Adrenal gland (tissue), 12 donors: ENCODE measurements around the gene CCDC93. TPM values are rescaled to one million over a fixed set of nuclear protein-coding genes. Genes with fewer than 3 reads are reported as not detected.

Experiments
- DNase-seq, 7 donors: peaks; one replicate each; pipeline ENCODE4 v3.0.0-alpha.2; 2019 to 2020
- H3K27ac ChIP-seq, 5 donors: fragments of 200-600 bp; sonication (generic) in 4 of 5; 1 replicate in 3 of 5; 2 replicates in 2 of 5; pipeline versions ENCODE4 v1.5.1 to v1.8.0; 2016 to 2020; ENCODE audit warnings: mild to moderate bottlenecking in 1 of 5
- H3K27me3 ChIP-seq: fragments of 200-600 bp; 2 replicates; pipeline ENCODE4 v1.8.0; 2021
- H3K36me3 ChIP-seq, 2 donors: fragments of 200-600 bp; replicated peaks in 1 of 2; 1 replicate in 1 of 2; 2 replicates in 1 of 2; pipeline versions ENCODE4 v1.5.1 to v1.8.0; 2018 to 2022
- H3K4me1 ChIP-seq, 2 donors: fragments of 200-600 bp; replicated peaks in 1 of 2; 1 replicate in 1 of 2; 2 replicates in 1 of 2; pipeline versions ENCODE4 v1.5.1 to v1.8.0; 2018 to 2021
- H3K4me3 ChIP-seq, 4 donors: fragments of 200-600 bp; sonication (generic) in 3 of 4; one replicate each; pipeline ENCODE4 v1.5.1; 2016 to 2018
- H3K9me3 ChIP-seq, 3 donors: fragments of 200-600 bp; sonication (generic) in 1 of 3; replicated peaks in 1 of 3; 1 replicate in 2 of 3; 2 replicates in 1 of 3; pipeline versions ENCODE4 v1.5.1 to v1.8.0; 2016 to 2021
- CTCF ChIP-seq, 6 experiments: fragments of 450-650 bp in 4 of 6; fragments of 200-600 bp in 2 of 6; sonication (generic) in 1 of 6; IDR thresholded peaks; 1 replicate in 5 of 6; 2 replicates in 1 of 6; pipeline versions ENCODE4 v1.5.1 to v1.8.0; 2016 to 2021; ENCODE audit warnings: antibody characterized with exemption in 6 of 6, mild to moderate bottlenecking in 2 of 6, moderate library complexity in 1 of 6
- POLR2A ChIP-seq, 2 donors: fragments of 450-650 bp; IDR thresholded peaks; one replicate each; pipeline ENCODE4 v1.6.1; 2017; ENCODE audit warnings: antibody characterized with exemption in 2 of 2, mild to moderate bottlenecking in 2 of 2, moderate library complexity in 1 of 2
- WGBS, 4 donors: extraction: QIAGEN DNeasy Blood & Tissue Kit in 2 of 4; methylation state at CpG; one replicate each; pipeline versions ENCODE4 v1.1.5 to v1.1.7; 2013 to 2017; 5-methylcytosine and 5-hydroxymethylcytosine counted together
- intact Hi-C, 2 donors: fragments of 100-400 bp; cut with DNase I; formaldehyde crosslinking; loops; one replicate each; pipeline versions ENCODE4 v1.14.1 to v1.15.0; 2022 to 2023
- polyA plus RNA-seq, 3 donors: library from polyadenylated mRNA; stranded (reverse); fragments of 200-250 nt in 2 of 3; fragments of 350-450 nt in 1 of 3; fragmentation: Illumina TruSeq in 1 of 3; extraction: RNeasy Lipid Tissue Mini Kit (QIAGEN cat#74804) in 1 of 3; gene quantifications; one replicate each; pipeline ENCODE4 v1.2.3, GENCODE V29; 2013 to 2014
- total RNA-seq, 9 donors: library from RNA; depleted of rRNA in 4 of 9; stranded (reverse); fragments of >200 nt in 4 of 9; fragments of 120-200 nt in 1 of 9; fragmentation: NEBNext Ultra II Directional in 1 of 9; extraction: Animal tissue kit (Norgen Biotek cat#: 25700) in 1 of 9; gene quantifications; one replicate each; pipeline versions ENCODE4 v1.1.0 to v1.2.4, GENCODE V29; 2013 to 2023
- donor health status: healthy with polysubstance abuse.
- donor health status: Bipolar disorder and iron deficiency.
- donor health status: DM: yes; HTN: yes; CAD: no.
- donor health status: DM: no; HTN: no; CAD: no.
- donor health status: DM: no; HTN: no; CAD: no.
- donor health status: DM: yes; HTN: yes; CAD: no.

Gene CCDC93
- total and polyA plus RNA-seq, 12 donors = 10.9 to 50.6 (median 33.8) TPM

GRCh38 chr2:118006326-118006725 is 7.5 kb downstream of the CCDC93 start:
- Histone ChIP-seq H3K4me1 (peaks cover 5 to 30% of the 10 kb centered on the region in 2 donors), H3K27me3 (no peaks in the 10 kb centered on the region), H3K36me3 (peaks cover 0 to 46% of the 10 kb centered on the region in 2 donors), H3K4me3 (no peak overlapping the region), H3K9me3 (no peaks in the 10 kb centered on the region), H3K27ac (peak overlapping the region in 3 of 5 donors; percentile 10 to 43 (median 40))
- no peak for DNase-seq
- 44 to 62% (median 47%) methylated on average over 1 of the region's 1 CpG for WGBS, 4 donors
- intact Hi-C loops = no loop called here
- TF ChIP-seq CTCF (IDR thresholded peaks at IDR 0.05) (no peak), POLR2A (IDR thresholded peaks at IDR 0.05) (no peak)

GRCh38 chr2:118003396-118003824 is 10.5 kb downstream of the CCDC93 start:
- Histone ChIP-seq H3K36me3 (peaks cover 0 to 63% of the 10 kb centered on the region in 2 donors), H3K27me3 (no peaks in the 10 kb centered on the region), H3K4me3 (no peak overlapping the region), H3K27ac (no peak overlapping the region), H3K4me1 (peaks cover 5 to 19% of the 10 kb centered on the region in 2 donors), H3K9me3 (no peaks in the 10 kb centered on the region)
- peak; percentile 37 to 72 (median 70) for DNase-seq
- peak; percentile 80 to 92 (median 85) for TF ChIP-seq CTCF (IDR thresholded peaks at IDR 0.05)
- no peak for TF ChIP-seq POLR2A (IDR thresholded peaks at IDR 0.05)
- intact Hi-C loops = loop anchor here (5.0 kb wide), 1 partner anchor 166 kb away; no protein-coding TSS in a partner anchor
- WGBS, 4 donors = 5 to 31% (median 10%) methylated on average over 3 of the region's 3 CpGs

- TF ChIP-seq CTCF (IDR thresholded peaks at IDR 0.05) = no peak
- TF ChIP-seq POLR2A (IDR thresholded peaks at IDR 0.05) = no peak
- Histone ChIP-seq H3K27me3 (no peaks in the 10 kb centered on the region), H3K9me3 (no peaks in the 10 kb centered on the region), H3K4me1 (peaks cover 0 to 11% of the 10 kb centered on the region in 2 donors), H3K36me3 (peaks cover 0 to 63% of the 10 kb centered on the region in 2 donors), H3K4me3 (no peak overlapping the region), H3K27ac (no peak overlapping the region)
- DNase-seq = no peak
- 87 to 91% (median 89%) methylated on average over 4 of the region's 4 CpGs for WGBS, 4 donors
- intact Hi-C loops = loop anchor here (5.0 kb wide), 1 partner anchor 163 kb away; no protein-coding TSS in a partner anchor
These were observed 13.8 kb downstream of the CCDC93 start for GRCh38 chr2:118000041-118000440.

GRCh38 chr2:117997872-117998454 is 15.9 kb downstream of the CCDC93 start:
- WGBS, 4 donors = 29 to 53% (median 43%) methylated on average over 3 of the region's 3 CpGs

More at GRCh38 chr2:117997872-117998454, 15.9 kb downstream of the CCDC93 start:
- peak overlapping the region in 1 of 5 donors; percentile 17 for H3K27ac ChIP-seq
- DNase-seq = no peak
- TF ChIP-seq POLR2A (IDR thresholded peaks at IDR 0.05) (no peak), CTCF (IDR thresholded peaks at IDR 0.05) (no peak)
- H3K9me3 ChIP-seq = no peaks in the 10 kb centered on the region
- peaks cover 0 to 11% of the 10 kb centered on the region in 2 donors for H3K4me1 ChIP-seq
- H3K4me3 ChIP-seq = no peak overlapping the region
- no peaks in the 10 kb centered on the region for H3K27me3 ChIP-seq
- intact Hi-C loops = loop anchor here in 1 of 2 donors (10.0 kb wide), 1 partner anchor 53 kb away; no protein-coding TSS in a partner anchor
- H3K36me3 ChIP-seq = peaks cover 0 to 75% of the 10 kb centered on the region in 2 donors
